Effector memory CD4-positive, alpha-beta T cell (primary cell): Measurements from ENCODE around the gene NID1.

ENCODE experiments used
- DNase-seq, 3 donors: peaks; one replicate each; pipeline ENCODE4 v3.0.0-alpha.2; 2020
- H3K27ac ChIP-seq: 2 replicates; pipeline ENCODE4 v1.7.0; 2013; ENCODE audit warnings: mild to moderate bottlenecking, low read length, moderate library complexity; ENCODE audit not compliant: insufficient read depth, poor library complexity, severe bottlenecking
- H3K27me3 ChIP-seq: replicated peaks from 2 replicates; pipeline ENCODE4 v1.7.0; 2013; ENCODE audit warnings: mild to moderate bottlenecking, low read length; ENCODE audit not compliant: insufficient read depth, control insufficient read depth, poor library complexity, severe bottlenecking
- H3K36me3 ChIP-seq: 2 replicates; pipeline ENCODE4 v1.7.0; 2013; ENCODE audit warnings: mild to moderate bottlenecking, low read length, moderate library complexity; ENCODE audit not compliant: control insufficient read depth, insufficient read depth
- H3K4me1 ChIP-seq: 2 replicates; pipeline ENCODE4 v1.7.0; 2013; ENCODE audit warnings: low read length, mild to moderate bottlenecking; ENCODE audit not compliant: control insufficient read depth, insufficient read depth, poor library complexity, severe bottlenecking
- H3K4me3 ChIP-seq: 2 replicates; pipeline ENCODE4 v1.7.0; 2013; ENCODE audit warnings: low read length, low read depth, mild to moderate bottlenecking; ENCODE audit not compliant: insufficient read depth, poor library complexity, severe bottlenecking
- H3K9me3 ChIP-seq: 2 replicates; pipeline ENCODE4 v1.7.0; 2013; ENCODE audit warnings: mild to moderate bottlenecking, low read length, moderate library complexity; ENCODE audit not compliant: control insufficient read depth

Gene NID1

GRCh38 chr1:236018885-236019453 lies 45.9 kb downstream of the NID1 start:
- Histone ChIP-seq H3K4me3 (no peak overlapping the region), H3K9me3 (no peaks in the 10 kb centered on the region), H3K36me3 (no peaks in the 10 kb centered on the region), H3K27ac (no peak overlapping the region), H3K27me3 (no peaks in the 10 kb centered on the region), H3K4me1 (no peaks in the 10 kb centered on the region)
- no peak for DNase-seq

- Histone ChIP-seq H3K4me3 (no peak overlapping the region), H3K27ac (no peak overlapping the region), H3K4me1 (no peaks in the 10 kb centered on the region), H3K36me3 (no peaks in the 10 kb centered on the region), H3K9me3 (no peaks in the 10 kb centered on the region), H3K27me3 (no peaks in the 10 kb centered on the region)
- no peak for DNase-seq
Observed at GRCh38 chr1:236016782-236017400, 48.0 kb downstream of the NID1 start.

- Histone ChIP-seq H3K4me1 (no peaks in the 10 kb centered on the region), H3K27me3 (no peaks in the 10 kb centered on the region), H3K27ac (no peak overlapping the region), H3K36me3 (no peaks in the 10 kb centered on the region), H3K9me3 (no peaks in the 10 kb centered on the region), H3K4me3 (no peak overlapping the region)
- no peak for DNase-seq
Observed at GRCh38 chr1:236016083-236016482, 48.8 kb downstream of the NID1 start.

GRCh38 chr1:236015539-236015938 lies 49.4 kb downstream of the NID1 start:
- Histone ChIP-seq H3K27ac (no peak overlapping the region), H3K27me3 (no peaks in the 10 kb centered on the region), H3K4me1 (no peaks in the 10 kb centered on the region), H3K9me3 (no peaks in the 10 kb centered on the region), H3K36me3 (no peaks in the 10 kb centered on the region), H3K4me3 (no peak overlapping the region)
- no peak for DNase-seq

GRCh38 chr1:236013330-236013729 lies 51.6 kb downstream of the NID1 start:
- Histone ChIP-seq H3K4me1 (no peaks in the 10 kb centered on the region), H3K27ac (no peak overlapping the region), H3K4me3 (no peak overlapping the region)

GRCh38 chr1:236011641-236012040 lies 53.2 kb downstream of the NID1 start:
- no peaks in the 10 kb centered on the region for H3K4me1 ChIP-seq
- no peak overlapping the region for H3K4me3 ChIP-seq
- no peak overlapping the region for H3K27ac ChIP-seq
- H3K27me3 ChIP-seq, result no peaks in the 10 kb centered on the region
- DNase-seq, result no peak
- no peaks in the 10 kb centered on the region for H3K9me3 ChIP-seq
- H3K36me3 ChIP-seq, result no peaks in the 10 kb centered on the region

More at GRCh38 chr1:236013330-236013729, 51.6 kb downstream of the NID1 start:
- Histone ChIP-seq H3K36me3 (no peaks in the 10 kb centered on the region), H3K27me3 (no peaks in the 10 kb centered on the region), H3K9me3 (no peaks in the 10 kb centered on the region)
- DNase-seq, result no peak

- Histone ChIP-seq H3K27ac (no peak overlapping the region), H3K9me3 (no peaks in the 10 kb centered on the region), H3K4me3 (no peak overlapping the region), H3K27me3 (no peaks in the 10 kb centered on the region), H3K4me1 (no peaks in the 10 kb centered on the region), H3K36me3 (no peaks in the 10 kb centered on the region)
- DNase-seq, result no peak
Observed at GRCh38 chr1:236010443-236010842, 54.4 kb downstream of the NID1 start.

GRCh38 chr1:236009857-236010256 lies 55.0 kb downstream of the NID1 start:
- no peak for DNase-seq
- no peaks in the 10 kb centered on the region for H3K36me3 ChIP-seq
- no peaks in the 10 kb centered on the region for H3K9me3 ChIP-seq
- H3K4me3 ChIP-seq, result no peak overlapping the region
- no peak overlapping the region for H3K27ac ChIP-seq
- no peaks in the 10 kb centered on the region for H3K27me3 ChIP-seq
- H3K4me1 ChIP-seq, result no peaks in the 10 kb centered on the region

- DNase-seq, result no peak
- H3K9me3 ChIP-seq, result no peaks in the 10 kb centered on the region
- H3K4me3 ChIP-seq, result no peak overlapping the region
- H3K4me1 ChIP-seq, result no peaks in the 10 kb centered on the region
- no peaks in the 10 kb centered on the region for H3K36me3 ChIP-seq
- no peak overlapping the region for H3K27ac ChIP-seq
- no peaks in the 10 kb centered on the region for H3K27me3 ChIP-seq
Observed at GRCh38 chr1:236009191-236009590, 55.7 kb downstream of the NID1 start.

- no peaks in the 10 kb centered on the region for H3K36me3 ChIP-seq
- no peaks in the 10 kb centered on the region for H3K4me1 ChIP-seq
- no peaks in the 10 kb centered on the region for H3K27me3 ChIP-seq
- H3K4me3 ChIP-seq, result no peak overlapping the region
- H3K27ac ChIP-seq, result no peak overlapping the region
- no peaks in the 10 kb centered on the region for H3K9me3 ChIP-seq
- DNase-seq, result no peak
Observed at GRCh38 chr1:236007781-236008180, 57.1 kb downstream of the NID1 start.
